22Rv1 (cell line): ENCODE data around the gene THAP3.
A peak's percentile ranks its signal among the peaks of the same experiment; 100 is the strongest.

ENCODE experiments used
- H3K27ac ChIP-seq: fragments of 450-650 bp; 2 replicates; pipeline ENCODE4 v1.5.1; 2017
- CTCF ChIP-seq: fragments of 450-650 bp; IDR thresholded peaks from 2 replicates; pipeline ENCODE4 v1.5.1; 2017; ENCODE audit warnings: mild to moderate bottlenecking
- ZFX ChIP-seq: fragments of 450-650 bp; IDR thresholded peaks from 2 replicates; pipeline ENCODE4 v1.6.1; 2017; ENCODE audit warnings: antibody characterized with exemption, borderline replicate concordance

The THAP3 gene

GRCh38 chr1:6645018-6645417, 20.4 kb downstream of the THAP3 start:
- TF ChIP-seq CTCF (no peak), ZFX (no peak)
- no peak overlapping the region for H3K27ac ChIP-seq

GRCh38 chr1:6646499-6647148, 22.0 kb downstream of the THAP3 start:
- H3K27ac ChIP-seq = no peak overlapping the region

GRCh38 chr1:6648556-6648955, 23.9 kb downstream of the THAP3 start:
- TF ChIP-seq CTCF (no peak), ZFX (no peak)
- no peak overlapping the region for H3K27ac ChIP-seq

More at GRCh38 chr1:6646499-6647148, 22.0 kb downstream of the THAP3 start:
- TF ChIP-seq ZFX (no peak), CTCF (peak; percentile 66)

- TF ChIP-seq CTCF (no peak), ZFX (no peak)
- H3K27ac ChIP-seq = no peak overlapping the region
These were observed 27.2 kb downstream of the THAP3 start for GRCh38 chr1:6651909-6652308.

GRCh38 chr1:6652986-6653385, 28.3 kb downstream of the THAP3 start:
- TF ChIP-seq ZFX (no peak), CTCF (no peak)
- no peak overlapping the region for H3K27ac ChIP-seq

GRCh38 chr1:6653436-6654290, 29.0 kb downstream of the THAP3 start:
- no peak overlapping the region for H3K27ac ChIP-seq
- no peak for TF ChIP-seq CTCF
- no peak for TF ChIP-seq ZFX

GRCh38 chr1:6657138-6657537, 32.5 kb downstream of the THAP3 start:
- H3K27ac ChIP-seq = no peak overlapping the region
- no peak for TF ChIP-seq CTCF
- TF ChIP-seq ZFX = no peak
